HEK293 (cell line): ENCODE measurements around the gene SIGLEC12.

Source experiments
- SP3 ChIP-seq: fragments of 450-650 bp; formaldehyde crosslinking; IDR thresholded peaks from 2 replicates; pipeline ENCODE4 v1.5.1; 2016; ENCODE audit warnings: missing biosample characterization, missing genetic modification characterization
- ZBTB21 ChIP-seq: fragments of 450-650 bp; formaldehyde crosslinking; IDR thresholded peaks from 2 replicates; pipeline ENCODE4 v1.5.1; 2017; ENCODE audit warnings: missing biosample characterization, missing genetic modification characterization
- ZFP41 ChIP-seq: fragments of 450-650 bp; formaldehyde crosslinking; IDR thresholded peaks from 2 replicates; pipeline ENCODE4 v1.5.1; 2016; ENCODE audit warnings: missing biosample characterization, missing genetic modification characterization, borderline replicate concordance
- ZNF302 ChIP-seq: fragments of 450-650 bp; formaldehyde crosslinking; IDR thresholded peaks from 2 replicates; pipeline ENCODE4 v1.5.1; 2016; ENCODE audit warnings: missing biosample characterization, missing genetic modification characterization, low read depth
- ZNF335 ChIP-seq: fragments of 450-650 bp; formaldehyde crosslinking; conservative IDR thresholded peaks from 2 replicates; pipeline ENCODE4 v1.5.1; 2016; ENCODE audit warnings: missing biosample characterization, missing genetic modification characterization
- TF ChIP-seq, protein P1 (sequence below): fragments of 450-650 bp; formaldehyde crosslinking; IDR thresholded peaks from 2 replicates; pipeline ENCODE4 v1.5.1; 2016; ENCODE audit warnings: missing biosample characterization, missing genetic modification characterization
- TF ChIP-seq, protein P2 (sequence below): fragments of 450-650 bp; formaldehyde crosslinking; conservative IDR thresholded peaks from 2 replicates; pipeline ENCODE4 v1.5.1; 2016; ENCODE audit warnings: low read depth, missing biosample characterization, missing genetic modification characterization
- TF ChIP-seq, protein P3 (sequence below): fragments of 450-650 bp; formaldehyde crosslinking; IDR thresholded peaks from 2 replicates; pipeline ENCODE4 v1.5.1; 2016; ENCODE audit warnings: missing biosample characterization, missing genetic modification characterization
- TF ChIP-seq, protein P4 (sequence below): fragments of 450-650 bp; formaldehyde crosslinking; IDR thresholded peaks from 2 replicates; pipeline ENCODE4 v1.5.1; 2016; ENCODE audit warnings: missing biosample characterization, missing genetic modification characterization
- TF ChIP-seq, protein P5 (sequence below): fragments of 450-650 bp; formaldehyde crosslinking; IDR thresholded peaks from 2 replicates; pipeline ENCODE4 v1.5.1; 2016; ENCODE audit warnings: missing biosample characterization, missing genetic modification characterization

DNA sequence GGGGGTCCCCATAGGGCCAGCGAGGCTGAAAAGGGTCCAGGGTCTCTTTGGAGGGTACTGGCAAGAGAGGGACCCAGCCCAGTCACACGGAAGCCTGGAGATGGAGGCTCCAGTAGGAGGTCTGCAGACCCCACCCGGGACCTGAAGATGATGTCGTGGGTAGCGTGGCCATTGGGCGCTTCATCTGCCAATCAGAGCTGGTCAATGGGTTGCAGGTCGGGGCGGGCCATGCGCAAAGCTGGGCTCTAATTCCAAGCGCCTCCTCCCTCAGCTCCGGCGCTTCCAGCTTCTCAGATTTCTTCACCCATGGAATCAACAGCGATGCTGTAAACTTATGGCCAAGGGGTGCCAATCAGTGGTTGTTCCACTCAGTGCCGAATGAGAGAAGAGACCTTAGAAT, 10.9 kb downstream of the SIGLEC12 start:
- TF ChIP-seq, protein P1, sequence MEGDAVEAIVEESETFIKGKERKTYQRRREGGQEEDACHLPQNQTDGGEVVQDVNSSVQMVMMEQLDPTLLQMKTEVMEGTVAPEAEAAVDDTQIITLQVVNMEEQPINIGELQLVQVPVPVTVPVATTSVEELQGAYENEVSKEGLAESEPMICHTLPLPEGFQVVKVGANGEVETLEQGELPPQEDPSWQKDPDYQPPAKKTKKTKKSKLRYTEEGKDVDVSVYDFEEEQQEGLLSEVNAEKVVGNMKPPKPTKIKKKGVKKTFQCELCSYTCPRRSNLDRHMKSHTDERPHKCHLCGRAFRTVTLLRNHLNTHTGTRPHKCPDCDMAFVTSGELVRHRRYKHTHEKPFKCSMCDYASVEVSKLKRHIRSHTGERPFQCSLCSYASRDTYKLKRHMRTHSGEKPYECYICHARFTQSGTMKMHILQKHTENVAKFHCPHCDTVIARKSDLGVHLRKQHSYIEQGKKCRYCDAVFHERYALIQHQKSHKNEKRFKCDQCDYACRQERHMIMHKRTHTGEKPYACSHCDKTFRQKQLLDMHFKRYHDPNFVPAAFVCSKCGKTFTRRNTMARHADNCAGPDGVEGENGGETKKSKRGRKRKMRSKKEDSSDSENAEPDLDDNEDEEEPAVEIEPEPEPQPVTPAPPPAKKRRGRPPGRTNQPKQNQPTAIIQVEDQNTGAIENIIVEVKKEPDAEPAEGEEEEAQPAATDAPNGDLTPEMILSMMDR (tag by site-specific recombination): no peak
- TF ChIP-seq, protein P2, sequence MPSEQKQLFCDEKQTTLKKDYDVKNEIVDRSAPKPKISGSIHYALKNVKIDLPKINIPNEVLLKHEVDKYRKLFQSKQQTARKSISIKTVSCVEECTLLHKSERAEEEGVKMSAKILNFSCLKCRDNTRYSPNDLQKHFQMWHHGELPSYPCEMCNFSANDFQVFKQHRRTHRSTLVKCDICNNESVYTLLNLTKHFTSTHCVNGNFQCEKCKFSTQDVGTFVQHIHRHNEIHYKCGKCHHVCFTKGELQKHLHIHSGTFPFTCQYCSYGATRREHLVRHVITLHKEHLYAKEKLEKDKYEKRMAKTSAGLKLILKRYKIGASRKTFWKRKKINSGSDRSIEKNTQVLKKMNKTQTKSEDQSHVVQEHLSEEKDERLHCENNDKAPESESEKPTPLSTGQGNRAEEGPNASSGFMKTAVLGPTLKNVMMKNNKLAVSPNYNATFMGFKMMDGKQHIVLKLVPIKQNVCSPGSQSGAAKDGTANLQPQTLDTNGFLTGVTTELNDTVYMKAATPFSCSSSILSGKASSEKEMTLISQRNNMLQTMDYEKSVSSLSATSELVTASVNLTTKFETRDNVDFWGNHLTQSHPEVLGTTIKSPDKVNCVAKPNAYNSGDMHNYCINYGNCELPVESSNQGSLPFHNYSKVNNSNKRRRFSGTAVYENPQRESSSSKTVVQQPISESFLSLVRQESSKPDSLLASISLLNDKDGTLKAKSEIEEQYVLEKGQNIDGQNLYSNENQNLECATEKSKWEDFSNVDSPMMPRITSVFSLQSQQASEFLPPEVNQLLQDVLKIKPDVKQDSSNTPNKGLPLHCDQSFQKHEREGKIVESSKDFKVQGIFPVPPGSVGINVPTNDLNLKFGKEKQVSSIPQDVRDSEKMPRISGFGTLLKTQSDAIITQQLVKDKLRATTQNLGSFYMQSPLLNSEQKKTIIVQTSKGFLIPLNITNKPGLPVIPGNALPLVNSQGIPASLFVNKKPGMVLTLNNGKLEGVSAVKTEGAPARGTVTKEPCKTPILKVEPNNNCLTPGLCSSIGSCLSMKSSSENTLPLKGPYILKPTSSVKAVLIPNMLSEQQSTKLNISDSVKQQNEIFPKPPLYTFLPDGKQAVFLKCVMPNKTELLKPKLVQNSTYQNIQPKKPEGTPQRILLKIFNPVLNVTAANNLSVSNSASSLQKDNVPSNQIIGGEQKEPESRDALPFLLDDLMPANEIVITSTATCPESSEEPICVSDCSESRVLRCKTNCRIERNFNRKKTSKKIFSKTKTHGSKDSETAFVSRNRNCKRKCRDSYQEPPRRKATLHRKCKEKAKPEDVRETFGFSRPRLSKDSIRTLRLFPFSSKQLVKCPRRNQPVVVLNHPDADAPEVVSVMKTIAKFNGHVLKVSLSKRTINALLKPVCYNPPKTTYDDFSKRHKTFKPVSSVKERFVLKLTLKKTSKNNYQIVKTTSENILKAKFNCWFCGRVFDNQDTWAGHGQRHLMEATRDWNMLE (tag by site-specific recombination): no peak
- TF ChIP-seq ZFP41 (tag by site-specific recombination) (no peak), ZNF335 (tag by site-specific recombination) (no peak), ZBTB21 (no peak), SP3 (tag by site-specific recombination) (no peak), ZNF302 (tag by site-specific recombination) (no peak)
- TF ChIP-seq, protein P3, sequence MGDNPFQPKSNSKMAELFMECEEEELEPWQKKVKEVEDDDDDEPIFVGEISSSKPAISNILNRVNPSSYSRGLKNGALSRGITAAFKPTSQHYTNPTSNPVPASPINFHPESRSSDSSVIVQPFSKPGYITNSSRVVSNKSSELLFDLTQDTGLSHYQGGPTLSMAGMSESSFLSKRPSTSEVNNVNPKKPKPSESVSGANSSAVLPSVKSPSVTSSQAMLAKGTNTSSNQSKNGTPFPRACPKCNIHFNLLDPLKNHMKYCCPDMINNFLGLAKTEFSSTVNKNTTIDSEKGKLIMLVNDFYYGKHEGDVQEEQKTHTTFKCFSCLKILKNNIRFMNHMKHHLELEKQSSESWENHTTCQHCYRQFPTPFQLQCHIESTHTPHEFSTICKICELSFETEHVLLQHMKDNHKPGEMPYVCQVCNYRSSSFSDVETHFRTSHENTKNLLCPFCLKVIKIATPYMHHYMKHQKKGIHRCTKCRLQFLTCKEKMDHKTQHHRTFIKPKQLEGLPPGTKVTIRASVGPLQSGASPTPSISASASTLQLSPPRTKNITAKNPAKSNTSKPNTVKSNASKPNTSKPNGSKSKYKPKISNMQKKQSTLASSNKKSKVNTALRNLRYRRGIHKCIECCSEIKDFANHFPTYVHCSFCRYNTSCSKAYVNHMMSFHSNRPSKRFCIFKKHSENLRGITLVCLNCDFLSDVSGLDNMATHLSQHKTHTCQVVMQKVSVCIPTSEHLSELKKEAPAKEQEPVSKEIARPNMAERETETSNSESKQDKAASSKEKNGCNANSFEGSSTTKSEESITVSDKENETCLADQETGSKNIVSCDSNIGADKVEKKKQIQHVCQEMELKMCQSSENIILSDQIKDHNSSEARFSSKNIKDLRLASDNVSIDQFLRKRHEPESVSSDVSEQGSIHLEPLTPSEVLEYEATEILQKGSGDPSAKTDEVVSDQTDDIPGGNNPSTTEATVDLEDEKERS (tag by site-specific recombination): no peak
- TF ChIP-seq, protein P4, sequence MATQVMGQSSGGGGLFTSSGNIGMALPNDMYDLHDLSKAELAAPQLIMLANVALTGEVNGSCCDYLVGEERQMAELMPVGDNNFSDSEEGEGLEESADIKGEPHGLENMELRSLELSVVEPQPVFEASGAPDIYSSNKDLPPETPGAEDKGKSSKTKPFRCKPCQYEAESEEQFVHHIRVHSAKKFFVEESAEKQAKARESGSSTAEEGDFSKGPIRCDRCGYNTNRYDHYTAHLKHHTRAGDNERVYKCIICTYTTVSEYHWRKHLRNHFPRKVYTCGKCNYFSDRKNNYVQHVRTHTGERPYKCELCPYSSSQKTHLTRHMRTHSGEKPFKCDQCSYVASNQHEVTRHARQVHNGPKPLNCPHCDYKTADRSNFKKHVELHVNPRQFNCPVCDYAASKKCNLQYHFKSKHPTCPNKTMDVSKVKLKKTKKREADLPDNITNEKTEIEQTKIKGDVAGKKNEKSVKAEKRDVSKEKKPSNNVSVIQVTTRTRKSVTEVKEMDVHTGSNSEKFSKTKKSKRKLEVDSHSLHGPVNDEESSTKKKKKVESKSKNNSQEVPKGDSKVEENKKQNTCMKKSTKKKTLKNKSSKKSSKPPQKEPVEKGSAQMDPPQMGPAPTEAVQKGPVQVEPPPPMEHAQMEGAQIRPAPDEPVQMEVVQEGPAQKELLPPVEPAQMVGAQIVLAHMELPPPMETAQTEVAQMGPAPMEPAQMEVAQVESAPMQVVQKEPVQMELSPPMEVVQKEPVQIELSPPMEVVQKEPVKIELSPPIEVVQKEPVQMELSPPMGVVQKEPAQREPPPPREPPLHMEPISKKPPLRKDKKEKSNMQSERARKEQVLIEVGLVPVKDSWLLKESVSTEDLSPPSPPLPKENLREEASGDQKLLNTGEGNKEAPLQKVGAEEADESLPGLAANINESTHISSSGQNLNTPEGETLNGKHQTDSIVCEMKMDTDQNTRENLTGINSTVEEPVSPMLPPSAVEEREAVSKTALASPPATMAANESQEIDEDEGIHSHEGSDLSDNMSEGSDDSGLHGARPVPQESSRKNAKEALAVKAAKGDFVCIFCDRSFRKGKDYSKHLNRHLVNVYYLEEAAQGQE (tag by site-specific recombination): no peak
- TF ChIP-seq, protein P5, sequence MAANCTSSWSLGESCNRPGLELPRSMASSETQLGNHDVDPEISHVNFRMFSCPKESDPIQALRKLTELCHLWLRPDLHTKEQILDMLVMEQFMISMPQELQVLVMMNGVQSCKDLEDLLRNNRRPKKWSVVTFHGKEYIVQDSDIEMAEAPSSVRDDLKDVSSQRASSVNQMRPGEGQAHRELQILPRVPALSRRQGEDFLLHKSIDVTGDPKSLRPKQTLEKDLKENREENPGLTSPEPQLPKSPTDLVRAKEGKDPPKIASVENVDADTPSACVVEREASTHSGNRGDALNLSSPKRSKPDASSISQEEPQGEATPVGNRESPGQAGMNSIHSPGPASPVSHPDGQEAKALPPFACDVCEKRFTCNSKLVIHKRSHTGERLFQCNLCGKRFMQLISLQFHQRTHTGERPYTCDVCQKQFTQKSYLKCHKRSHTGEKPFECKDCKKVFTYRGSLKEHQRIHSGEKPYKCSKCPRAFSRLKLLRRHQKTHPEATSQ (tag by site-specific recombination): no peak
